Prostate gland (tissue), 2 donors: ENCODE measurements around the gene PSMA8. TPM values are rescaled to one million over a fixed set of nuclear protein-coding genes. Genes with fewer than 3 reads are reported as not detected.
"Not testable (repeated sequence)": the region's sequence is repeated elsewhere in the genome, so short reads cannot be mapped to it uniquely, and the experiment has no call there.

Experiments
- DNase-seq: peaks from one replicate; pipeline ENCODE4 v3.0.0-alpha.2; 2019; ENCODE audit warnings: low spot score
- H3K27ac ChIP-seq, 2 donors: fragments of 200-600 bp; sonication (generic); 2 replicates each; pipeline ENCODE4 v1.5.1; 2017 to 2019
- H3K27me3 ChIP-seq: fragments of 200-600 bp; sonication (generic); replicated peaks from 2 replicates; pipeline ENCODE4 v1.5.1; 2019; ENCODE audit not compliant: insufficient read depth
- H3K36me3 ChIP-seq, 2 donors: fragments of 200-600 bp; sonication (generic); 1 replicate in 1 of 2; 2 replicates in 1 of 2; pipeline versions ENCODE4 v1.5.1 to v1.8.1; 2017 to 2019
- H3K4me1 ChIP-seq: fragments of 200-600 bp; sonication (generic); replicated peaks from 2 replicates; pipeline ENCODE4 v1.5.1; 2019
- H3K4me3 ChIP-seq, 2 donors: fragments of 200-600 bp; sonication (generic); 2 replicates each; pipeline ENCODE4 v1.5.1; 2017 to 2019
- H3K9me3 ChIP-seq: fragments of 200-600 bp; sonication (generic); 2 replicates; pipeline ENCODE4 v1.5.1; 2017
- CTCF ChIP-seq, 4 experiments: fragments of 200-600 bp in 2 of 4; fragments of 450-650 bp in 2 of 4; sonication (generic) in 2 of 4; IDR thresholded peaks; 1 replicate in 3 of 4; 2 replicates in 1 of 4; pipeline ENCODE4 v1.5.1; 2016 to 2019; ENCODE audit warnings: antibody characterized with exemption in 4 of 4, mild to moderate bottlenecking in 2 of 4, moderate library complexity in 2 of 4
- POLR2A ChIP-seq: fragments of 450-650 bp; IDR thresholded peaks from one replicate; pipeline ENCODE4 v1.6.1; 2016; ENCODE audit warnings: antibody characterized with exemption, mild to moderate bottlenecking
- POLR2AphosphoS5 ChIP-seq: sonication (generic); formaldehyde crosslinking; IDR thresholded peaks from one replicate; pipeline ENCODE4 v1.6.1; 2017; ENCODE audit warnings: antibody characterized with exemption
- WGBS: methylation state at CpG from one replicate; pipeline ENCODE4 v1.1.5; 2018; 5-methylcytosine and 5-hydroxymethylcytosine counted together
- intact Hi-C: fragments of 100-400 bp; cut with DNase I; formaldehyde crosslinking; loops from one replicate; pipeline ENCODE4 v1.14.2; 2022
- total RNA-seq, 2 donors: library from RNA; depleted of rRNA; stranded (reverse); fragments of >200 nt; gene quantifications; one replicate each; pipeline ENCODE4 v1.1.0, GENCODE V29; 2016

The PSMA8 gene
- total RNA-seq, 2 donors from 2014 or later, result 2.9 TPM; not detected in 1

DNA sequence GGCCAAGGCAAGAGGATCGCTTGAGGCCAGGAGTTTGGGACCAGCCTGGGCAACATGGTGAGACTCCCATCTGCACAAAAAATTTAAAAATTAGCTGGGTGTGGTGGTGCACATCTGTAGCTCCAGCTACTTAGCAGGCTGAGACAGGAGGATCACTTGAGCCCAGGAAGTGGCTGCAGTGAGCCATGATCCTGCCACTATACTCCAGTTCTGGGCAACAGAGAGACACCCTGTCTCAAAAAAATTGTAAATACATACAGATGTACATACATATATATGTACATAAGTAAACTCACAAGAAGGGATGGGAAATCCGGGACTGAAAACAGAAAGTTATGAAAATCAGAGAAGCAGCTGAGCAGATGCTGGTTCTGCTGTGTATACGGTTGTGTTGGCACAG is 62.9 kb downstream of the PSMA8 start:
- intact Hi-C loops, result no loop called here
- Histone ChIP-seq H3K9me3 (no peaks in the 10 kb centered on the region), H3K27me3 (no peaks in the 10 kb centered on the region), H3K36me3 (no peaks in the 10 kb centered on the region), H3K4me3 (no peak overlapping the region), H3K4me1 (no peaks in the 10 kb centered on the region), H3K27ac (no peak overlapping the region)
- 88% methylated on average over 3 of the region's 3 CpGs for WGBS
- TF ChIP-seq CTCF (IDR thresholded peaks at IDR 0.05) (no peak), POLR2AphosphoS5 (no peak), POLR2A (no peak)
- DNase-seq, result no peak

DNA sequence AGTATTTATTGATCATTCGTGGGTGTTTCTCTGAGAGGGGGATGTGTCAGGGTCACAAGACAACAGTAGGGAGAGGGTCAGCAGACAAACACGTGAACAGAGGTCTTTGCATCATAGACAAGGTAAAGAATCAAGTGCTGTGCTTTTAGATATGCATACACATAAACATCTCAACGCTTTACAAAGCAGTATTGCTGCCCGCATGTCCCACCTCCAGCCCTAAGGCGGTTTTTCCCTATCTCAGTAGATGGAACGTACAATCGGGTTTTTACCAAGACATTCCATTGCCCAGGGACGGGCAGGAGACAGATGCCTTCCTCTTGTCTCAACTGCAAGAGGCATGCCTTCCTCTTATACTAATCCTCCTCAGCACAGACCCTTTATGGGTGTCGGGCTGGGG is 68.3 kb downstream of the PSMA8 start:
- intact Hi-C loops, H3K27ac ChIP-seq, DNase-seq, H3K27me3 ChIP-seq, H3K4me3 ChIP-seq, H3K4me1 ChIP-seq, H3K9me3 ChIP-seq, H3K36me3 ChIP-seq: not testable (repeated sequence)
- WGBS, result 87% methylated on average over 8 of the region's 9 CpGs

GRCh38 chr18:26205318-26205717 is 71.6 kb downstream of the PSMA8 start:
- no peaks in the 10 kb centered on the region for H3K36me3 ChIP-seq
- no peaks in the 10 kb centered on the region for H3K9me3 ChIP-seq
- H3K27me3 ChIP-seq, result no peaks in the 10 kb centered on the region
- WGBS, result 86% methylated on average over 1 of the region's 1 CpG
- DNase-seq, result no peak
- H3K27ac ChIP-seq, result no peak overlapping the region
- no peak for TF ChIP-seq CTCF (IDR thresholded peaks at IDR 0.05)
- no peak for TF ChIP-seq POLR2A
- no peak for TF ChIP-seq POLR2AphosphoS5
- intact Hi-C loops, result no loop called here
- H3K4me1 ChIP-seq, result no peaks in the 10 kb centered on the region
- no peak overlapping the region for H3K4me3 ChIP-seq

GRCh38 chr18:26206488-26206887 is 72.8 kb downstream of the PSMA8 start:
- Histone ChIP-seq H3K9me3 (no peaks in the 10 kb centered on the region), H3K36me3 (no peaks in the 10 kb centered on the region), H3K27ac (no peak overlapping the region), H3K4me3 (no peak overlapping the region), H3K27me3 (no peaks in the 10 kb centered on the region), H3K4me1 (no peaks in the 10 kb centered on the region)
- TF ChIP-seq POLR2AphosphoS5 (no peak), POLR2A (no peak), CTCF (IDR thresholded peaks at IDR 0.05) (no peak)
- 95% methylated on average over 2 of the region's 2 CpGs for WGBS
- DNase-seq, result no peak
- intact Hi-C loops, result no loop called here

GRCh38 chr18:26207937-26208336 is 74.3 kb downstream of the PSMA8 start:
- DNase-seq, result no peak
- 73% methylated on average over 3 of the region's 3 CpGs for WGBS
- TF ChIP-seq POLR2AphosphoS5, result no peak
- TF ChIP-seq POLR2A, result no peak
- TF ChIP-seq CTCF (IDR thresholded peaks at IDR 0.05), result no peak
- Histone ChIP-seq H3K9me3 (no peaks in the 10 kb centered on the region), H3K4me1 (no peaks in the 10 kb centered on the region), H3K4me3 (no peak overlapping the region), H3K27me3 (no peaks in the 10 kb centered on the region), H3K36me3 (no peaks in the 10 kb centered on the region), H3K27ac (no peak overlapping the region)
- intact Hi-C loops, result no loop called here
